Neuronal stem cell (in vitro differentiated cells): ENCODE data around the gene AOPEP.

Experiments used
- DNase-seq: peaks from one replicate; pipeline ENCODE4 v3.0.0-alpha.2; 2013; ENCODE audit warnings: low spot score
- H2AFZ ChIP-seq: one replicate; pipeline ENCODE4 v1.6.1; 2013; ENCODE audit warnings: mild to moderate bottlenecking, low read length, inconsistent platforms
- H2AK5ac ChIP-seq: 2 replicates; pipeline ENCODE4 v1.6.1; 2013; ENCODE audit warnings: low read depth, mild to moderate bottlenecking, inconsistent platforms, low read length, moderate library complexity, mixed read lengths
- H2BK120ac ChIP-seq: 2 replicates; pipeline ENCODE4 v1.6.1; 2013; ENCODE audit warnings: low read depth, mild to moderate bottlenecking, inconsistent platforms, low read length, moderate library complexity, mixed read lengths
- H2BK12ac ChIP-seq: one replicate; pipeline ENCODE4 v1.6.1; 2013; ENCODE audit warnings: low read length, inconsistent platforms
- H2BK15ac ChIP-seq: 2 replicates; pipeline ENCODE4 v1.6.1; 2013; ENCODE audit warnings: mild to moderate bottlenecking, low read length, inconsistent platforms, mixed read lengths
- H2BK5ac ChIP-seq: one replicate; pipeline ENCODE4 v1.6.1; 2013; ENCODE audit warnings: inconsistent platforms, mild to moderate bottlenecking, low read length, moderate library complexity
- H3K14ac ChIP-seq: one replicate; pipeline ENCODE4 v1.6.1; 2013; ENCODE audit warnings: low read length, inconsistent platforms
- H3K18ac ChIP-seq: 2 replicates; pipeline ENCODE4 v1.6.1; 2013; ENCODE audit warnings: low read length, inconsistent platforms
- H3K23ac ChIP-seq: 2 replicates; pipeline ENCODE4 v1.6.1; 2013; ENCODE audit warnings: low read depth, mild to moderate bottlenecking, mixed read lengths, low read length, inconsistent platforms; ENCODE audit not compliant: poor library complexity
- H3K27ac ChIP-seq: replicated peaks from 3 replicates; pipeline ENCODE4 v1.5.1; 2013; ENCODE audit warnings: low read length, inconsistent platforms
- H3K27me3 ChIP-seq, 3 experiments: 2 replicates each; pipeline ENCODE4 v1.6.1; 2013; ENCODE audit warnings: low read length in 3 of 3, mild to moderate bottlenecking in 2 of 3, inconsistent platforms in 1 of 3, low read depth in 1 of 3, mixed read lengths in 1 of 3, moderate library complexity in 1 of 3; ENCODE audit not compliant: control insufficient read depth in 3 of 3, insufficient read depth in 3 of 3
- H3K36me3 ChIP-seq, 2 donors: replicated peaks in 1 of 2; 2 replicates each; pipeline ENCODE4 v1.6.1; 2013; ENCODE audit warnings: low read length in 2 of 2; ENCODE audit not compliant: control insufficient read depth in 2 of 2, insufficient read depth in 2 of 2
- H3K4ac ChIP-seq: 2 replicates; pipeline ENCODE4 v1.6.1; 2013; ENCODE audit warnings: inconsistent platforms, mild to moderate bottlenecking, low read length, moderate library complexity
- H3K4me1 ChIP-seq, 2 donors: 1 replicate in 1 of 2; 2 replicates in 1 of 2; pipeline ENCODE4 v1.6.1; 2013; ENCODE audit warnings: low read length in 2 of 2, low read depth in 1 of 2; ENCODE audit not compliant: control insufficient read depth in 2 of 2, insufficient read depth in 1 of 2
- H3K4me2 ChIP-seq: one replicate; pipeline ENCODE4 v1.6.1; 2013; ENCODE audit warnings: mild to moderate bottlenecking, low read length, inconsistent platforms; ENCODE audit not compliant: insufficient read depth, poor library complexity, severe bottlenecking
- H3K4me3 ChIP-seq, 2 donors: 2 replicates each; pipeline ENCODE4 v1.5.1; 2013; ENCODE audit warnings: low read length in 2 of 2, mild to moderate bottlenecking in 2 of 2, inconsistent platforms in 1 of 2, moderate library complexity in 1 of 2
- H3K79me1 ChIP-seq: one replicate; pipeline ENCODE4 v1.6.1; 2013; ENCODE audit warnings: low read depth, mild to moderate bottlenecking, inconsistent platforms, low read length, moderate library complexity
- H3K9ac ChIP-seq: one replicate; pipeline ENCODE4 v1.6.1; 2013; ENCODE audit warnings: mild to moderate bottlenecking, low read depth, low read length, inconsistent platforms; ENCODE audit not compliant: poor library complexity
- H3K9me3 ChIP-seq, 2 donors: replicated peaks in 1 of 2; 2 replicates each; pipeline versions ENCODE3 to v1.6.1; 2013; ENCODE audit warnings: low read length in 2 of 2, mild to moderate bottlenecking in 2 of 2, inconsistent platforms in 1 of 2, low read depth in 1 of 2, mixed read lengths in 1 of 2, moderate library complexity in 1 of 2; ENCODE audit not compliant: control insufficient read depth in 2 of 2, insufficient read depth in 1 of 2
- H4K8ac ChIP-seq: one replicate; pipeline ENCODE4 v1.6.1; 2013; ENCODE audit warnings: low read depth, mild to moderate bottlenecking, inconsistent platforms, low read length, moderate library complexity
- H4K91ac ChIP-seq: one replicate; pipeline ENCODE4 v1.6.1; 2013; ENCODE audit warnings: low read length, low read depth, mild to moderate bottlenecking, inconsistent platforms; ENCODE audit not compliant: poor library complexity
- WGBS, 2 donors: extraction: QIAGEN DNeasy Blood & Tissue Kit; methylation state at CpG; one replicate each; pipeline ENCODE4 v1.1.7; 2013; ENCODE audit warnings: missing lambda C conversion rate in 2 of 2, mixed read lengths in 1 of 2; ENCODE audit not compliant: insufficient read length in 2 of 2, insufficient replicate concordance in 1 of 2; ENCODE audit errors: extremely low coverage in 2 of 2; 5-methylcytosine and 5-hydroxymethylcytosine counted together

The AOPEP gene

GRCh38 chr9:94760010-94760409 is 33.5 kb downstream of the AOPEP start:
- Histone ChIP-seq H3K4me3 (no peak overlapping the region), H4K8ac (no peak overlapping the region), H3K27ac (no peak overlapping the region), H3K14ac (no peak overlapping the region), H2BK15ac (no peak overlapping the region), H3K4me2 (no peak overlapping the region), H3K36me3 (peaks cover 3 to 33% of the 10 kb centered on the region in 2 donors), H3K18ac (no peak overlapping the region), H2AFZ (no peak overlapping the region), H3K9ac (no peak overlapping the region), H3K4ac (no peak overlapping the region), H2BK12ac (no peak overlapping the region), H3K27me3 (no peaks in the 10 kb centered on the region), H3K4me1 (peaks cover 0 to 10% of the 10 kb centered on the region in 2 donors), H4K91ac (no peak overlapping the region), H2BK120ac (no peak overlapping the region), H3K23ac (no peak overlapping the region), H3K79me1 (no peaks in the 10 kb centered on the region), H2AK5ac (no peak overlapping the region), H2BK5ac (no peak overlapping the region), H3K9me3 (no peaks in the 10 kb centered on the region)
- DNase-seq = no peak
- whole genome bisulfite sequencing, 2 donors = no CpG with 5 or more reads among the region's 7 CpGs

- H3K9ac ChIP-seq = no peak overlapping the region
Measured at GRCh38 chr9:94760660-94761059, 34.2 kb downstream of the AOPEP start.

GRCh38 chr9:94761481-94761880 is 35.0 kb downstream of the AOPEP start:
- Histone ChIP-seq H3K9me3 (no peaks in the 10 kb centered on the region), H2BK12ac (no peak overlapping the region), H3K4me1 (peaks cover 0 to 10% of the 10 kb centered on the region in 2 donors), H3K4me2 (no peak overlapping the region), H2BK5ac (no peak overlapping the region), H4K8ac (no peak overlapping the region), H2BK15ac (no peak overlapping the region), H3K18ac (no peak overlapping the region), H3K36me3 (peaks cover 3 to 33% of the 10 kb centered on the region in 2 donors), H3K14ac (no peak overlapping the region), H3K27me3 (no peaks in the 10 kb centered on the region), H3K23ac (no peak overlapping the region), H3K79me1 (no peaks in the 10 kb centered on the region), H2AK5ac (no peak overlapping the region), H2AFZ (no peak overlapping the region), H3K4ac (no peak overlapping the region), H3K4me3 (no peak overlapping the region), H4K91ac (no peak overlapping the region), H3K9ac (no peak overlapping the region), H3K27ac (no peak overlapping the region), H2BK120ac (no peak overlapping the region)
- no CpG with 5 or more reads among the region's 4 CpGs for WGBS, 2 donors
- no peak for DNase-seq

More at GRCh38 chr9:94760660-94761059, 34.2 kb downstream of the AOPEP start:
- H2AK5ac ChIP-seq = no peak overlapping the region
- H3K18ac ChIP-seq = no peak overlapping the region
- H2AFZ ChIP-seq = no peak overlapping the region
- no peaks in the 10 kb centered on the region for H3K9me3 ChIP-seq
- H2BK120ac ChIP-seq = no peak overlapping the region
- no peak overlapping the region for H2BK5ac ChIP-seq
- peaks cover 0 to 10% of the 10 kb centered on the region in 2 donors for H3K4me1 ChIP-seq
- H3K27me3 ChIP-seq = no peaks in the 10 kb centered on the region
- H3K4ac ChIP-seq = no peak overlapping the region
- H3K4me2 ChIP-seq = no peak overlapping the region
- H3K23ac ChIP-seq = no peak overlapping the region
- H2BK12ac ChIP-seq = no peak overlapping the region
- DNase-seq = no peak
- no peaks in the 10 kb centered on the region for H3K79me1 ChIP-seq
- H2BK15ac ChIP-seq = no peak overlapping the region
- H3K27ac ChIP-seq = no peak overlapping the region
- no peak overlapping the region for H3K4me3 ChIP-seq
- no peak overlapping the region for H4K8ac ChIP-seq
- H3K14ac ChIP-seq = no peak overlapping the region
- no peak overlapping the region for H4K91ac ChIP-seq
- WGBS, 2 donors = no CpG with 5 or more reads among the region's 5 CpGs
- peaks cover 3 to 33% of the 10 kb centered on the region in 2 donors for H3K36me3 ChIP-seq

- 100% methylated on average over 1 of the region's 9 CpGs; no CpG with 5 or more reads in 1 of the 2 donors for WGBS, 2 donors
- H3K14ac ChIP-seq = no peak overlapping the region
Measured at GRCh38 chr9:94767331-94768072, 41.0 kb downstream of the AOPEP start.

More at GRCh38 chr9:94767331-94768072, 41.0 kb downstream of the AOPEP start:
- Histone ChIP-seq H2BK12ac (no peak overlapping the region), H3K4ac (no peak overlapping the region), H3K27ac (no peak overlapping the region), H3K4me1 (peaks cover 3 to 7% of the 10 kb centered on the region in 2 donors), H3K27me3 (no peaks in the 10 kb centered on the region), H2AK5ac (no peak overlapping the region), H3K36me3 (peaks cover 0 to 4% of the 10 kb centered on the region in 2 donors), H3K9ac (no peak overlapping the region), H3K9me3 (no peaks in the 10 kb centered on the region), H2AFZ (no peak overlapping the region), H3K79me1 (no peaks in the 10 kb centered on the region), H3K18ac (no peak overlapping the region), H2BK5ac (no peak overlapping the region), H3K4me2 (no peak overlapping the region), H2BK15ac (no peak overlapping the region), H4K8ac (no peak overlapping the region), H4K91ac (no peak overlapping the region), H3K4me3 (no peak overlapping the region), H3K23ac (no peak overlapping the region), H2BK120ac (no peak overlapping the region)
- DNase-seq = no peak
